CD1c-positive myeloid dendritic cell (primary cell): ENCODE results near the gene ZIC2.

Source experiments
- DNase-seq: peaks from one replicate; pipeline ENCODE4 v3.0.0-alpha.2; 2016; ENCODE audit errors: extremely low spot score

The ZIC2 gene

DNA sequence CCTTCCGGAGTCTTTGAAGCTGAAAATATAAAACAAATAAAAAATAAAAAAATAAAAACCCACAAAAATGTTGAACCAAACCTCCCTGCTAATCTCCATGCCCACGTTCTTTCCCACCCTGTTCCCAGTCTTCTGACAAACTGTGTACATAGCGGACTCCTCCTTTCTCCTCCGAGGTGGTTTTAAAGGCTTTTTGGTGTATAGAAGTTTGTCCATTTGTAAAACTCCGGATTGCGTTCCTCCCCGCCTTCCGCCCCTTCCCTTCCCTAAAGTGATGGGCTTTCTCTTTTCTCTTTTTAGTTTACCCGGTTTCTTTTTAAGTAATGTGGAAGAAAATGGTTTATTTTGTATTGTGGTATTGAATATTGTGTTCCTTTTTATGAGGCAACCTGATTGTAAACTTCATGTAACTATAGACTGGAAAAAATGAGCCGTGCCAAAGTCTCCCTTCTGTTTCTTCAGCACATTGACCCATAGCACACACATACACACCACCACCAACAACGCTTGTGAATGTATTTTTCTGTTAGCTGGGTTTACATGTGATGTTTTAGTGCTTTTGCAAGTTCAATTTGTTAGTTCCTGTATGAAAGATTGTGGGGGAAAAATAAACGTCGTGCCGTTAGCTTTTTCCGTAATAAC, 4.4 kb downstream of the ZIC2 start:
- no peak for DNase-seq

DNA sequence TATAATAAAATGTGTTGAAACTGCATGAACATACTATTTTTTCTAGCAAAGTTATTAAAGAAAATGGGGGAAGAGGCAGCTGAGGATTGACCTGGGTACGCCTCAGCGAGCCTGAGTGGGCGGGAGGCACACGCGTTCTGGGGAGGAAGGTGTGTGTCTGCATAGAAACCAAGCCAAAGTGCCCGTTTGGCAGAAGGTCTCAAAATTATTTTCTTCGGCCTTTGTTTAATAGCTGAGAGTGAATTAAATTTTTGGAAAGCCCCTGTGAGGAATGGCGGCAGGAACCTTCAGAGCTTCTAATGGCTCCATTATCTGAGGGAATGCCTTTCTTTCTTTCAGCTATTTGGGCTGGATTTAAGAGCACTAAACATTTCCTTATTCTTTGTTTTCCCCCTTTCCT, 5.2 kb downstream of the ZIC2 start:
- DNase-seq: no peak

DNA sequence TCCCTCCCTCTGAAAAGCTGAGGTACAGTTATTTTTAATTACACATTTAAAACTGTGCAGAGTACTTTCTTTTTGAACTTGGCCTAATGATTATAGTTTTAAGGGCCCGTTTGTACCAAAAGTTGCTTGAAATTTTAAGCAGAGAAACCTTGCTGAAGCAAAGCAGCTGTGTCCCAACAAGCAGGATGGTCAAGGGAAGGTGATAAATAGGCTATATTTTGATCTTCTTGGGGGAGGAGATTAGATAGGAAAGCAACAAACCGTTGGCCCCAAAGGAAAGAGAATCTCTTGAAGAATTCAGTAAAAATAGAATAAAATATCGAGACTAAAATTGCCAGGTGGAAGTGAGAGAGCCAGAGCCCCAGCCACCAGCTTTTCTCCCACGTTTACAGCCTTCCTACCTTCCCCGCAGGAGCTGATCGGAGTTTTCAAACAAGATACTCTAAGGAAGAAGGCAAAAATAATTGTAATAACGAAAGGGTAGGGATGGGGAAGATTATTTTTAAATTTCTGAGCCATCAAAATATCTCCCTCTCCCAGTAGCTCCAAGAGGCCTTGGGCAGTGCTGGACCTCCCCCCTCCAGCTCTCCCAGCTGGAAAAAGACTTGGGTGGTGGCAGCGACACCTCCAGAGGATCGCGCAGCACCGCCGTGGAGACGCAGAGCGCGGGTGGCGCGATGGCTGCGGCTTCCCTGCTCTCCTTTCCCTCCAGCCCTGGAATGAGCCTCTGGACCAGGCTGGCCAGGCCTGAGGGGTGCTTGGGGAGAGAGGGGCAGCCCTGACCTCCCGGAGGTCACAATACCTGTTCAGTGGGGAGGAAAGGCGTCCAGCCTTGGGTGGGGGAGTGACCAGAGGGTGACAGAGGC, 5.8 kb downstream of the ZIC2 start:
- no peak for DNase-seq

DNA sequence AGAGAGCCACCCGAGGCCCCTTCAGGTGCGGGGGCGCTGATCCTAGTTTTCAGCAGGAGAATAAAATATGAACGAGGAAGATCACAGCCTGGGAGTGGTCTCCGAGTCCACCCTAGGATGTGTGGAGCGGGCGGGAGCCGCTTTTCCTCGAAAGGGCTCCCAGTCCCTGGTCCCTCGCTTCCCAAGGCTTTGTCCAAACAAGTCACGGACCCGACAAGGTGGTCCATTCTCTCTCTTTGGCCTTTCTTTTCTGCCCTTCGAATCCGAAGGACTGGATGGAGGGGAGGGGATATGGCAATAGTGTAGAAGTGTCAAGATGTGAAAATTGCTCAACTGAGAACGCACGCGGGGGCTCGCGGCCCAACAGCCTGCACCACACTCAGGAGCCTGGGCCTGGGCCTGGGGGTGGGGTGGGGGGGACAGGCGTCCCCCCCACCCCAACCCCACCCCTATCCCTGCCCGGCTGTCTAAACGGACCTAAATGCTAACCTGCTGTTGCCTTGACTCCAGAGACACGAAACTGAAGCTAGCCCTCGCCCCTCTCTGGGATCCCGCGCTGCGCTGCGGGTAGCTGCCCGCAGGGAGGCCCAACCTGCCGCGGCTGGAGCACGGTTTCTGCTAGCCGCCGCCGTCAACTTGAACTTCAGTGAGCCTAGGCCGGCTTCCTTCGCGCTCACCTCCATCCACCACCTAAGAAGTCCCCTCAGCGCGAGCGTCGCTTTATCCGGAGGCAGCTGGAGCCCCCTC, 7.1 kb downstream of the ZIC2 start:
- no peak for DNase-seq

- DNase-seq: no peak
Observed at GRCh38 chr13:99989276-99990125, 7.9 kb downstream of the ZIC2 start.

DNA sequence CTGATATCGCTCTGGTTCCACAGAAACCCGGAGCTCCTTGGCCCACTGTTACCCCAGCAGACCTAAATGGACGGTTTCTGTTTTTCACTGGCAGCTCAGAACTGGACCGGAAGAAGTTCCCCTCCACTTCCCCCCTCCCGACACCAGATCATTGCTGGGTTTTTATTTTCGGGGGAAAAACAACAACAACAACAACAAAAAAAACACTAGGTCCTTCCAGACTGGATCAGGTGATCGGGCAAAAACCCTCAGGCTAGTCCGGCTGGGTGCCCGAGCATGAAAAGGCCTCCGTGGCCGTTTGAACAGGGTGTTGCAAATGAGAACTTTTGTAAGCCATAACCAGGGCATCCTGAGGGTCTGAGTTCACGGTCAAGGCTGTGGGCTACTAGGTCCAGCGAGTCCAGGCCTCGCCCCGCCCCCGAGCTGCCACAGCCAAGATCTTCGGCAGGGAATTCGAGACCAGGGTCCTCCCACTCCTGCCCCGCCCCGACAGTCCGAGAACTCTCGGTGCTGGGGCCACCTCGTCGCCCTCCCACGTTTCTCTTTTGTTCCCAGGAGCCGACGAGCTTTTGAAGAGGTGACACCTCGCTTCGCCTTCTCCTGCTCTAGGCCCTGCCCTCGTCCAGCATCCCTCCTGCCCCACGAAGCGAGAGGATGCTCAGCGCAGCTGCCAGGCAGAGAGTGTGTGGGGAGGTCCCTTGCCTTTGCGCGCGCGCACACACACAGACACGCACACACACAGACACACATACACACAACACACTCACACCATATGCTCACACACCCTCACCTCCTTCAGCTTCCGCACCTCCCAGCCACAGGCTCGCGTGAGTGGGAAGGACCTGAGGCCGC, 8.8 kb downstream of the ZIC2 start:
- DNase-seq: no peak

DNA sequence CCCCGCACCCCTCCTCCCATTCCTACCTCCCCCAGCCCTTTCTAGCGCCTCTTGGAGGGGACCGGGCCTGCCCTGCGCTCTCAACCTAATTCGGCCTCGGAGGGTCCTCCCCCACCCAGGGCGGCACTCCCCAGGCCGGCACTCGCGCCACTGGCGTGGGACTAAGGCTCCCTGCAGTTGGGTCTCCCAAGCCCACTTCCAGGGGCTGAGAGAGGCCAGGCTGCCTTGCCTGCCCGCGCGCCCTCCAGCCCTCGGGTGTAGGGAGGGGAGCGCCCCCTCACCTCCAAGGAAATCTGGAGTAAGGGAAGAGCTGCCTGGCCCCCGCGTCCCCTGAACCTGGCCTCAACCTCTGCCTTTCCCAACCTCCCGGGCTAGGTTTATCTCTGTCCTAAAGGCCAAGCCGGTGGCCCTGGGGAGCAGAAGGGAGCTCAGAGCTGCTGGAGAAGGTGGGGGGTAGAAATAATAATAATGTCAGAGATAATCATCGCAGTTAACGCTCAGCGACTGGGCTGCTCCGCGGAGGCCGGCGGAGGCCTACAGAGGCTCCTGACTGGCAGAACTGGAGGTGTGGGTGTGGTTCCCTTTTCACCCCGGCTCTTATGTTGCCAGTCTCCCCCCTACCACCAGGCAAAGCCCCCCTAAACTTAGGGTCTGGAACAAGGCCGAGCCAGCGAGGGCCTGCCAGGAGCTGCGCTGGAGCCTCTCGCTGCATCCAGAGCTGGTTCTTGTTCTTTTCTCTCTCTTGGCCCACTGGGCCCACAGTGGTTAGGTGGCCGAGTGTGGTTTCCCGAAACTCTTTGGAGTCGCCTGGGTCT, 9.6 kb downstream of the ZIC2 start:
- no peak for DNase-seq

- DNase-seq: no peak
Observed at GRCh38 chr13:99991828-99992775, 10.5 kb downstream of the ZIC2 start.

GRCh38 chr13:99992949-99993351, 11.4 kb downstream of the ZIC2 start:
- DNase-seq: no peak

DNA sequence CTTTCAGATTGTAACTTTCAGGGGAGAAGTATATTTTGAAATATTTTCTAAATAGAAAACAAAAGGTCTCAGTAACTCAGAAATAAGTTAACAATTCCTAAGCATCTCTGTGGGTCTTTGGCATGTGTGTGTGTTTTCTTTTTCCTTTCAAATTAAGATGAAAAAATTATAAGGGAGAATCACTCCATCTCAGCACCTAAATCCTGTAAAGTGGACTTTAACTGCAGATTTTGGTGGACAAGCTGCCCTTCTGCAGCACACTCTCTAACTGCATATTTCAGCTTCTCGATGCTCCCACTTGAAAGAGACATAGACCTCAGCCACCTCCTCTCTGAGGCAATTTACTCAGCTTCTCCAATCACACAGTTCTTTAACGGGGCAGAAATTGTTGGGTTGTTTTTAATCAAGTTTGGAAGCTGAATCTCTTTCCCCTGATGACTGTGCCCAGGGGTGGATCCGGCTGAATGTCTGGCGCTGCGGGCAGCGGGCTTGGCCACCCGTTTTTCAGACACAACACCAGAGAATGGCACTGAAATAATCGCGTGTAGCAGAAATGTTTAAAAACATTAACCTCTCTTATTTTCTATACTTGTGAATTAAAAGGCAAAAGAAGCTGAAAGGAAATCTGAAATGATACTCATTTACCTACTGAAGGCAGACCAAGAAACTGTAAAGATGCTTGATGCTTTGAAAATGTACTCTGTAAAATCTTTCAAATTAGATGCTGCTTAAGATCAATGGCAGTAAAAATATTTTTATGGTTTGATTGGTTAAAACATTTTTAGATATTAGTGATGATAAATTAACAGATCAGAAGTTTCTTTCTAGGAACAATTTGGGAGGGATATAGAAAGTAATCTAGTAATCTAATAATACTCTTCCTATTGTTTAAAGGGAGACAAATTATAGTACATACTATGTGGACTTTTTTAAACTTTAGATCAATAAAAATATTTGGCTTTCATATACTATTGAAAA, 12.4 kb downstream of the ZIC2 start:
- DNase-seq: no peak

DNA sequence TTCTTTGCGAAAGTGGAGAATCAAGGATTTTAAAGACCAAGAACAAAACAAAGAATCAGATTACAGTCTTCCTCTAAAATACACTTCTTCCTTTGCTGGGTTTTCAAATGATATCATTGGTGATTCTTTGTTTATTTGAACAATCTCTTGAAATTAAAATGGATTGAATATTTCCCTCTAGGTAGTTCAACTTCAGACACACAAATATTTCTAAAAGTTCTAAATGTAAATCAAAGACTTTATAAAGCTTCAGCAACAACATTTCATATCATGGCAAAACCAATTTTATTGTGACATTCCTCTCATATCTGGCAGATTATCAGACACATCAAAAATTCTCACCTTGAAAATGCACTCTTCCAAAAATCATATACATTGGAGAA, 13.0 kb downstream of the ZIC2 start:
- DNase-seq: no peak

- no peak for DNase-seq
Observed at GRCh38 chr13:99995104-99995588, 13.6 kb downstream of the ZIC2 start.

GRCh38 chr13:99995589-99996380, 14.2 kb downstream of the ZIC2 start:
- no peak for DNase-seq

- no peak for DNase-seq
Observed at GRCh38 chr13:99996381-99996973, 14.9 kb downstream of the ZIC2 start.

DNA sequence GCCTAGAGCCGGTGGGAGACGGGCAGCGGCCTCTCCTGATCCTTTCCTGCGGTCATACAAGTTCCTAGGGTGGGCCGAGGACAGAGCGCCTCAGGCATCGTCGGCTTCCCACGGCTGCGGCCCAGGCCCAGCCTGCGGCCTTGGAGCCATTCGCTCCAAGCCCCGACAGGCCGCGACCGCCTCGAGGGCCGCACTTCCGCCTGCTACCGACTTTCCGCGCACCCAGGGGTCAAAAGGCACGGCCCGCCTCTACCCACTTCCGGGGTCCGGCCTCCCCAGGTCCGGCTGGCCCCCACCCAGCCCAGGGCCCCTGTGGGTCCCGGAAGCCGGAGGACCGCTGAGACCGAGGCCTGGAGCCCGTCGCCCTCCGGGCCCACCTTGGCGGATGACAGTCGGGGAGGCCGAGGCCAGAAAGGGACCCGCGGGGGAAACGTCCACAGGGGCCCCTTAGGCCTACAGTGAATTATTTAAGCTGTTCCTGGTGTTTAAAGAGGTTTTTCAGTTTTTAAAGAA, 16.2 kb downstream of the ZIC2 start:
- no peak for DNase-seq

- no peak for DNase-seq
Observed at GRCh38 chr13:99998261-99998660, 16.7 kb downstream of the ZIC2 start.
